Spleen (tissue), 7 donors: ENCODE measurements around the gene ENOX2.

Experiments
- CTCF ChIP-seq, 11 experiments: fragments of 200-600 bp in 7 of 11; fragments of 450-650 bp in 4 of 11; sonication (generic) in 4 of 11; IDR thresholded peaks in 8 of 11; conservative IDR thresholded peaks in 3 of 11; 1 replicate in 7 of 11; 2 replicates in 4 of 11; pipeline versions ENCODE4 v1.4.0 to v1.8.0; 2016 to 2021; ENCODE audit warnings: antibody characterized with exemption in 11 of 11, inconsistent platforms in 4 of 11, mild to moderate bottlenecking in 1 of 11
- POLR2A ChIP-seq, 3 donors: fragments of 450-650 bp; IDR thresholded peaks; one replicate each; pipeline ENCODE4 v1.5.1; 2017; ENCODE audit warnings: antibody characterized with exemption in 3 of 3, mild to moderate bottlenecking in 1 of 3
- POLR2AphosphoS5 ChIP-seq, 3 donors: sonication (generic); formaldehyde crosslinking; IDR thresholded peaks; one replicate each; pipeline ENCODE4 v1.5.1; 2017; ENCODE audit warnings: antibody characterized with exemption in 3 of 3
- donor health status: DM: no; HTN: no; CAD: no; lungs with moderate emphysema.
- donor health status: DM: no; HTN: no; CAD: no.
- donor health status: DM: no; HTN: no; CAD: no.

GRCh38 chrX:130834830-130835229, 68.2 kb downstream of the ENOX2 start:
- TF ChIP-seq CTCF (IDR thresholded peaks at IDR 0.05 in 8 of 11, conservative IDR thresholded peaks at IDR 0.05 in 3 of 11) (no peak), POLR2AphosphoS5 (IDR thresholded peaks at IDR 0.05) (no peak), POLR2A (IDR thresholded peaks at IDR 0.05) (no peak)
